GM23338 (cell line): ENCODE measurements around the gene SORBS1. TPM values are rescaled to one million over a fixed set of nuclear protein-coding genes. Genes with fewer than 3 reads are reported as not detected.

ENCODE experiments used
- ATAC-seq: fragments of 200-7000 bp; cut with Tn5 transposase; 3 replicates; pipeline ENCODE4 v1.9.1; 2020
- DNase-seq: peaks from one replicate; pipeline ENCODE4 v3.0.0-alpha.2; 2015; ENCODE audit warnings: low spot score
- H2AFZ ChIP-seq: fragments of 200-600 bp; sonication (generic); 2 replicates; pipeline ENCODE4 v1.8.0; 2016; ENCODE audit warnings: antibody characterized with exemption, mild to moderate bottlenecking, moderate library complexity
- H3F3A ChIP-seq: fragments of 200-600 bp; sonication (generic); replicated peaks from 2 replicates; pipeline ENCODE4 v1.8.0; 2017; ENCODE audit warnings: antibody characterized with exemption, mixed run types, low read depth
- H3K27ac ChIP-seq: fragments of 200-600 bp; sonication (generic); 2 replicates; pipeline ENCODE4 v1.6.1; 2016; ENCODE audit warnings: low read depth
- H3K27me3 ChIP-seq: fragments of 200-600 bp; sonication (generic); 2 replicates; pipeline ENCODE4 v1.8.0; 2016; ENCODE audit warnings: mild to moderate bottlenecking, mixed run types, moderate library complexity; ENCODE audit not compliant: insufficient read depth
- H3K36me3 ChIP-seq: fragments of 200-600 bp; sonication (generic); 2 replicates; pipeline ENCODE4 v1.8.0; 2016; ENCODE audit warnings: mild to moderate bottlenecking; ENCODE audit not compliant: insufficient read depth
- H3K4me1 ChIP-seq: fragments of 200-600 bp; sonication (generic); 2 replicates; pipeline ENCODE4 v1.8.0; 2016; ENCODE audit warnings: mild to moderate bottlenecking, moderate library complexity; ENCODE audit not compliant: insufficient read depth
- H3K4me2 ChIP-seq: fragments of 200-600 bp; sonication (generic); 2 replicates; pipeline ENCODE4 v1.7.1; 2017; ENCODE audit warnings: mixed run types
- H3K4me3 ChIP-seq: fragments of 200-600 bp; sonication (generic); 2 replicates; pipeline ENCODE4 v1.6.1; 2016; ENCODE audit warnings: mixed run types
- H3K79me2 ChIP-seq: fragments of 200-600 bp; sonication (generic); replicated peaks from 2 replicates; pipeline ENCODE4 v1.8.0; 2017; ENCODE audit warnings: mild to moderate bottlenecking; ENCODE audit not compliant: insufficient read depth
- H3K9me2 ChIP-seq: fragments of 200-600 bp; sonication (generic); 2 replicates; pipeline ENCODE4 v1.8.0; 2017; ENCODE audit not compliant: insufficient read depth
- H4K20me1 ChIP-seq: fragments of 200-600 bp; sonication (generic); replicated peaks from 2 replicates; pipeline ENCODE4 v1.8.0; 2017; ENCODE audit warnings: mild to moderate bottlenecking; ENCODE audit not compliant: insufficient read depth
- H3K27ac Mint-ChIP-seq: 2 replicates; pipeline ENCODE4 v1.8.0; 2020; ENCODE audit warnings: inconsistent platforms, mild to moderate bottlenecking, moderate library complexity, mixed read lengths
- H3K27me3 Mint-ChIP-seq: 3 replicates; pipeline ENCODE4 v1.8.0; 2022; ENCODE audit warnings: low read depth, mild to moderate bottlenecking, moderate library complexity, mixed read lengths, inconsistent platforms; ENCODE audit not compliant: insufficient read depth, poor library complexity
- H3K36me3 Mint-ChIP-seq: 3 replicates; pipeline ENCODE4 v1.8.0; 2021; ENCODE audit warnings: low read depth, mild to moderate bottlenecking, inconsistent platforms, moderate library complexity, mixed read lengths
- H3K4me1 Mint-ChIP-seq: 3 replicates; pipeline ENCODE4 v1.8.0; 2020; ENCODE audit warnings: mild to moderate bottlenecking, inconsistent platforms, mixed read lengths
- H3K4me3 Mint-ChIP-seq: 3 replicates; pipeline ENCODE4 v1.8.0; 2021; ENCODE audit warnings: moderate library complexity, mild to moderate bottlenecking, inconsistent platforms, mixed read lengths
- H3K9me3 Mint-ChIP-seq: 3 replicates; pipeline ENCODE4 v1.8.0; 2020; ENCODE audit warnings: moderate library complexity, mild to moderate bottlenecking, inconsistent platforms, mixed read lengths
- CREB1 ChIP-seq: fragments of 250-450 bp; sonication (Bioruptor Pico); IDR thresholded peaks from 2 replicates; pipeline ENCODE4 v1.5.0; 2020; ENCODE audit warnings: low read depth, mild to moderate bottlenecking, moderate library complexity
- CTCF ChIP-seq, 2 experiments: fragments of 200-600 bp in 1 of 2; sonication (generic) in 1 of 2; conservative IDR thresholded peaks; 2 replicates each; pipeline versions ENCODE4 v1.5.1 to v1.6.1; 2016 to 2017; ENCODE audit warnings: antibody characterized with exemption in 2 of 2, low read depth in 2 of 2, mild to moderate bottlenecking in 2 of 2, moderate library complexity in 1 of 2
- ETS1 ChIP-seq: IDR thresholded peaks from 2 replicates; pipeline ENCODE4 v1.6.1; 2016; ENCODE audit warnings: antibody characterized with exemption
- EZH2 ChIP-seq: fragments of 200-600 bp; sonication (generic); IDR thresholded peaks from one replicate; pipeline ENCODE4 v1.8.0; 2017; ENCODE audit warnings: antibody characterized with exemption, mild to moderate bottlenecking, low read depth; ENCODE audit not compliant: unreplicated experiment
- EZH2phosphoT487 ChIP-seq: fragments of 200-600 bp; sonication (generic); IDR thresholded peaks from one replicate; pipeline ENCODE4 v1.8.1; 2018; ENCODE audit warnings: antibody characterized with exemption; ENCODE audit not compliant: unreplicated experiment
- JUNB ChIP-seq: IDR thresholded peaks from one replicate; pipeline ENCODE4 v1.6.1; 2016; ENCODE audit warnings: antibody characterized with exemption; ENCODE audit not compliant: unreplicated experiment
- NANOG ChIP-seq: IDR thresholded peaks from 2 replicates; pipeline ENCODE4 v1.6.1; 2016; ENCODE audit warnings: antibody characterized with exemption, borderline replicate concordance
- POLR2AphosphoS5 ChIP-seq: IDR thresholded peaks from 2 replicates; pipeline ENCODE4 v1.6.1; 2016; ENCODE audit warnings: antibody characterized with exemption, low read depth
- REST ChIP-seq: IDR thresholded peaks from one replicate; pipeline ENCODE4 v1.6.1; 2018; ENCODE audit warnings: antibody characterized with exemption; ENCODE audit not compliant: unreplicated experiment
- STAT1 ChIP-seq: IDR thresholded peaks from one replicate; pipeline ENCODE4 v1.6.1; 2016; ENCODE audit warnings: antibody characterized with exemption; ENCODE audit not compliant: unreplicated experiment
- ZNF114 ChIP-seq: fragments of 250-450 bp; sonication (Bioruptor Pico); IDR thresholded peaks from 2 replicates; pipeline ENCODE4 v1.5.0; 2020; ENCODE audit warnings: mild to moderate bottlenecking, moderate library complexity
- ZNF331 ChIP-seq: fragments of 250-450 bp; sonication (Bioruptor Pico); IDR thresholded peaks from 2 replicates; pipeline ENCODE4 v1.5.0; 2020; ENCODE audit warnings: low read depth, mild to moderate bottlenecking, moderate library complexity
- ZNF462 ChIP-seq: fragments of 250-450 bp; sonication (Bioruptor Pico); IDR thresholded peaks from 2 replicates; pipeline ENCODE4 v1.5.0; 2020; ENCODE audit warnings: mild to moderate bottlenecking, moderate library complexity
- polyA plus RNA-seq: library from polyadenylated mRNA; unstranded; fragments of >200 nt; fragmentation: Nextera tagmentation; extraction: Ambion mirVana; gene quantifications from 2 replicates; pipeline ENCODE4 v1.2.1, GENCODE V29; 2016
- total RNA-seq: library from RNA; depleted of rRNA; stranded (reverse); fragments of >200 nt; shearing (Covaris generic); gene quantifications from 2 replicates; pipeline ENCODE4 v1.2.3, GENCODE V29; 2014

SORBS1 gene
- total and polyA plus RNA-seq, 2 experiments from 2014 or later = 47.7 to 51.5 TPM

- no peak overlapping the region for H3K27ac ChIP-seq
- no peak overlapping the region for H3K4me3 ChIP-seq
- Mint-ChIP-seq H3K27ac (peak overlapping the region; percentile 76), H3K27me3 (peaks cover 2% of the 10 kb centered on the region), H3K9me3 (no peaks in the 10 kb centered on the region; the same call in 2 of the 3 replicates), H3K36me3 (peaks cover 17% of the 10 kb centered on the region), H3K4me3 (no peak overlapping the region), H3K4me1 (peaks cover 12% of the 10 kb centered on the region)
- H3K4me2 ChIP-seq = no peak overlapping the region
- TF ChIP-seq ZNF462 (CRISPR knock-in tag) (no peak), NANOG (no peak), ETS1 (no peak), ZNF331 (CRISPR knock-in tag) (no peak), ZNF114 (CRISPR knock-in tag) (no peak), CTCF (conservative IDR thresholded peaks at IDR 0.05; ENCODE audit: low read depth in 2 of 2) (no peak), POLR2AphosphoS5 (no peak), CREB1 (no peak), EZH2 (no peak), REST (no peak), STAT1 (no peak), JUNB (no peak), EZH2phosphoT487 (no peak)
- H3K79me2 ChIP-seq = no peaks in the 10 kb centered on the region
- H4K20me1 ChIP-seq = peaks cover 4% of the 10 kb centered on the region; the same call in 1 of the 2 replicates
- DNase-seq = no peak
- no peaks in the 10 kb centered on the region for H3K4me1 ChIP-seq
- H2AFZ ChIP-seq = no peak overlapping the region
- no peak for ATAC-seq
- H3K36me3 ChIP-seq = peaks cover 13% of the 10 kb centered on the region; the same call in 1 of the 2 replicates
- no peaks in the 10 kb centered on the region for H3K27me3 ChIP-seq
- no peaks in the 10 kb centered on the region for H3F3A ChIP-seq
- 0 out of 2 replicates have a peak, but pooled peaks cover 6% of the 10 kb centered on the region for H3K9me2 ChIP-seq
Observed at GRCh38 chr10:95394161-95394880, 166.8 kb downstream of the SORBS1 start.
